UCSD-AML1 (cell line): Measurements from ENCODE around the gene FZD7.

Source experiments
- DNase-seq: peaks from one replicate; lab custom pipeline; 2025; ENCODE audit not compliant: unreplicated experiment; lab: John Stamatoyannopoulos, UW

FZD7 gene

GRCh38 chr2:202035941-202036372, 2.3 kb downstream of the FZD7 start:
- DNase-seq, result no peak

- no peak for DNase-seq
Measured at GRCh38 chr2:202036601-202037037, 3.0 kb downstream of the FZD7 start.

GRCh38 chr2:202037086-202037485, 3.4 kb downstream of the FZD7 start:
- DNase-seq, result no peak

GRCh38 chr2:202038471-202039277, 5.0 kb downstream of the FZD7 start:
- no peak for DNase-seq

GRCh38 chr2:202039278-202040078, 5.8 kb downstream of the FZD7 start:
- no peak for DNase-seq

- DNase-seq, result no peak
Measured at GRCh38 chr2:202040079-202040844, 6.6 kb downstream of the FZD7 start.

- no peak for DNase-seq
Measured at GRCh38 chr2:202042444-202042843, 8.8 kb downstream of the FZD7 start.

GRCh38 chr2:202043475-202043874, 9.8 kb downstream of the FZD7 start:
- no peak for DNase-seq

- DNase-seq, result no peak
Measured at GRCh38 chr2:202044777-202045176, 11.1 kb downstream of the FZD7 start.

- DNase-seq, result no peak
Measured at GRCh38 chr2:202046572-202046971, 12.9 kb downstream of the FZD7 start.

- DNase-seq, result no peak
Measured at GRCh38 chr2:202049092-202049728, 15.6 kb downstream of the FZD7 start.

- no peak for DNase-seq
Measured at GRCh38 chr2:202049840-202050239, 16.2 kb downstream of the FZD7 start.

GRCh38 chr2:202050652-202051051, 17.0 kb downstream of the FZD7 start:
- no peak for DNase-seq

- no peak for DNase-seq
Measured at GRCh38 chr2:202051499-202052161, 18.0 kb downstream of the FZD7 start.

GRCh38 chr2:202052235-202052634, 18.6 kb downstream of the FZD7 start:
- no peak for DNase-seq

- no peak for DNase-seq
Measured at GRCh38 chr2:202054679-202055078, 21.0 kb downstream of the FZD7 start.

GRCh38 chr2:202056611-202057010, 23.0 kb downstream of the FZD7 start:
- no peak for DNase-seq

GRCh38 chr2:202060218-202060617, 26.6 kb downstream of the FZD7 start:
- no peak for DNase-seq

GRCh38 chr2:202061695-202062094, 28.0 kb downstream of the FZD7 start:
- no peak for DNase-seq

- DNase-seq, result no peak
Measured at GRCh38 chr2:202064171-202064880, 30.7 kb downstream of the FZD7 start.
